Activated naive CD4-positive, alpha-beta T cell treated with Interleukin-2 at 50 U/mL for 16 hours (primary cell): ENCODE data around the gene CCNJL.
"Not testable (repeated sequence)": the region's sequence is repeated elsewhere in the genome, so short reads cannot be mapped to it uniquely, and the experiment has no call there.

Experiments
- DNase-seq: peaks from one replicate; pipeline ENCODE4 v3.0.0-alpha.2; 2020

CCNJL gene

GRCh38 chr5:160260006-160260775, 52.2 kb downstream of the CCNJL start:
- DNase-seq: no peak

GRCh38 chr5:160259341-160259740, 53.0 kb downstream of the CCNJL start:
- DNase-seq: no peak

- DNase-seq: no peak
Observed at GRCh38 chr5:160254706-160255105, 57.7 kb downstream of the CCNJL start.

- no peak for DNase-seq
Observed at GRCh38 chr5:160253441-160253840, 58.9 kb downstream of the CCNJL start.

GRCh38 chr5:160252916-160253315, 59.4 kb downstream of the CCNJL start:
- DNase-seq: no peak

GRCh38 chr5:160251406-160252155, 60.8 kb downstream of the CCNJL start:
- DNase-seq: no peak

- no peak for DNase-seq
Observed at GRCh38 chr5:160250826-160251225, 61.5 kb downstream of the CCNJL start.

GRCh38 chr5:160250226-160250625, 62.1 kb downstream of the CCNJL start:
- DNase-seq: no peak

GRCh38 chr5:160249570-160249969, 62.8 kb downstream of the CCNJL start:
- not testable (repeated sequence) for DNase-seq

- no peak for DNase-seq
Observed at GRCh38 chr5:160245506-160246086, 66.8 kb downstream of the CCNJL start.

- no peak for DNase-seq
Observed at GRCh38 chr5:160242145-160242544, 70.2 kb downstream of the CCNJL start.

GRCh38 chr5:160240350-160240749, 72.0 kb downstream of the CCNJL start:
- no peak for DNase-seq

GRCh38 chr5:160237571-160238093, 74.7 kb downstream of the CCNJL start:
- no peak for DNase-seq

- no peak for DNase-seq
Observed at GRCh38 chr5:160235731-160236130, 76.6 kb downstream of the CCNJL start.

GRCh38 chr5:160233215-160233614, 79.1 kb downstream of the CCNJL start:
- no peak for DNase-seq

- DNase-seq: no peak
Observed at GRCh38 chr5:160231783-160232342, 80.5 kb downstream of the CCNJL start.

GRCh38 chr5:160230686-160231527, 81.5 kb downstream of the CCNJL start:
- DNase-seq: no peak

GRCh38 chr5:160229190-160229742, 83.1 kb downstream of the CCNJL start, which contains the start of gene FABP6:
Gene FABP6, plus strand, starts transcription at chr5:160229506. Its CDS starts 52 bp downstream, at chr5:160229558.
- DNase-seq: no peak

GRCh38 chr5:160227012-160227411, 85.4 kb downstream of the CCNJL start:
- no peak for DNase-seq

GRCh38 chr5:160221082-160221481, 91.3 kb downstream of the CCNJL start:
- no peak for DNase-seq

GRCh38 chr5:160219356-160219755, 93.0 kb downstream of the CCNJL start:
- DNase-seq: no peak

GRCh38 chr5:160213537-160213936, 98.8 kb downstream of the CCNJL start:
- DNase-seq: no peak
